ENCODE data around the gene GATM.
"Not testable (repeated sequence)": the region's sequence is repeated elsewhere in the genome, so short reads cannot be mapped to it uniquely, and the experiment has no call there.

Gene GATM

GRCh38 chr15:45387380-45388007, 9.2 kb upstream of the GATM start:
- no peak for DNase-seq (ENCODE audit: low spot score)

DNA sequence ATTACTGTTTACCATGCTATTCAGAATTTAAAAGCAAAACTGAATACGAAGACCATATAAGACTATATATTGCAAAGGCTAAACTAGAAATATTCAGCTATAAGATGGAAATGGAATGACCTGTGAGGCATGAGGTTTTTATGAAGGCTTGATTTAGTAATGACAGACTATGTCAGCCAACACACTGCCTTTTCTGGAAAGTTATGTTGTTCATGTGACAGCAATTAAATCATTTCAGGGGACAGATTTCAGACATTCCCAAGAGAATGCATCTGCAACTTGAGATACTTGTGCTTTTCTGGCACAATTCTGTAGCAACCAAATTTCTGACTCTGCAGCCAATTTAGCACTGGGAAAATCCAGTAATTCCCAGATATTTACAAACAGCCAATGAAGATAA, 8.6 kb upstream of the GATM start:
- DNase-seq (ENCODE audit: low spot score): no peak

GRCh38 chr15:45386420-45386819, 8.1 kb upstream of the GATM start:
- DNase-seq (ENCODE audit: low spot score): no peak

DNA sequence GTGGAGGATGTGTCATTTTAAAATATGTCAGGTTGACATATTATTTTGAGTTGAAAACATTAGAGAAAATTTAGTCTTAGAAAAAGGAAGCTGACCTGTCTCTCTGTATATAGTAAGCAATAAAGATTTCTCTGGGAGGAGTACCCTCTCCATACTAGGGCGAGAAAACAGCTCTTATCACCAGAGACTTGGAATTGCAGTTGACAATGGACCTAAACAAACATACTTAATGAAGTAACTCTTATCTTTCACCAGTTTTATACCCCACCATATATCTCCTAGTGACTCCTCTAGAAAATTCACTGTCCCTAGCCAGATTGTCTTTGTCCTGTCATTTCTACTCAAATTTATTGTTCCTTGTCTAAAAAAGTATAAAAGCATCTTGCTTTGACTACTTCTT, 7.2 kb upstream of the GATM start:
- DNase-seq (ENCODE audit: low spot score): no peak

GRCh38 chr15:45384700-45385099, 6.4 kb upstream of the GATM start:
- no peak for DNase-seq (ENCODE audit: low spot score)

- no peak for DNase-seq (ENCODE audit: low spot score)
These were observed 544 bp upstream of the GATM start for GRCh38 chr15:45378913-45379262.

GRCh38 chr15:45377609-45378148, 665 bp downstream of the GATM start:
- no peak for DNase-seq (ENCODE audit: low spot score)

DNA sequence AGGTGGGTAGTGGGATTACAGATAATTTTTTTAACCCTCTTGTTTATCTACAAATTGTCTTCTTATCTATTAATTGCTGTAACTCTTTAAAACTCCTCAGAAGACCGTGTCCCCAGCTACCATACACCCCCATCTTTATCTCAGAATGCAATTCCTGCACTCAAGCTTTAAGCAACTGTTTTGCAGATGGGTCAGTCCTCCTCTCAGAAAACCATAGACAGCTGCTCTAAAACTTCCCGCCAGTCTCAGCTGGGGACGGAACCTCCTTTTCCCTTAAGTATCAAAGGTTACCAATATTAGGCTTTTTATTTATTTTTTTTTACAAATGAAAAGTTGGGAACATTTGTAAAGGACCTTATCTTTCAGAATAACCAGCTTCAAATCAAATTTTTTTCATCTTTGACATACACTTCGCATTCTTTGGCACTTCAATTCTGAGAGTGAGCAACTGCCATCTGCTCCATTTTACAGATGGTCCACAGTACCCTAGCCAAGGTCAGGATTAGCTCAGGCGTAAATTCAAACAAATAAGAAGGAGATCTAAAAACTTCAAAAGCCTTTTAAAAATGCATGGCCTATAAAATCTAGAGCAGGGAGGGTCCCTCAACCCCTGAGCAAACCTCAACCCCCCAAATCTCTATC, 1.3 kb downstream of the GATM start:
- DNase-seq (ENCODE audit: low spot score): no peak

DNA sequence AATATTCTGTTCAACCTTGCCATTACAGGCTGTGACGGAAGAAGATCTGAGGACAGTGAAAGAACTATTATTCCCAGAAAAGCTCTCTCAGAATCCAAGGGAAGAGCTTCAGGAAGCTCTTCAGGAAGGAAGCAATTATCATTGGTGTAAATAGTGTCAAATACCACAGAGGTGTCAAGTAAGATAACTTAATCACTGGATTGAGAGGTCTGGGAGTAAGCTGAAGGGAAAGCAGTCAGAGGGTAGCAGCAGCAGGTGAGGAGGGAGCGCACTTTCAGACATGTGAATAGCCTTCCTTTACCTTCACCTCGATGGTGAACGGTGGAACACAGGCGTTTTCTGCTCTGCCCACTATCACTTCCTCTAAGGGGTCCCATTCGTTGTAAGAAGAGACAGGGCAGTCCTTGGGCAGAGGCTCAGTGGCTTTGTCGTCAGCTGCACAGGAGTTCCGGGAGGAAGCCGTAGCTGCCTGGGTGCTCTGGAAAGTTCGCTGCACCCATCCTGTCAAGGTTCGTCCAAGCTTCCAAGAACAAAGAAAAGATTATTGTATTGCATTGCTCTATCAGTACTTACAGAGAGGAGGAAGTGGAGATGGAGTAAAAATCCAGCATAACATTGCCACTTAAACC, 1.9 kb downstream of the GATM start:
- no peak for DNase-seq (ENCODE audit: low spot score)

DNA sequence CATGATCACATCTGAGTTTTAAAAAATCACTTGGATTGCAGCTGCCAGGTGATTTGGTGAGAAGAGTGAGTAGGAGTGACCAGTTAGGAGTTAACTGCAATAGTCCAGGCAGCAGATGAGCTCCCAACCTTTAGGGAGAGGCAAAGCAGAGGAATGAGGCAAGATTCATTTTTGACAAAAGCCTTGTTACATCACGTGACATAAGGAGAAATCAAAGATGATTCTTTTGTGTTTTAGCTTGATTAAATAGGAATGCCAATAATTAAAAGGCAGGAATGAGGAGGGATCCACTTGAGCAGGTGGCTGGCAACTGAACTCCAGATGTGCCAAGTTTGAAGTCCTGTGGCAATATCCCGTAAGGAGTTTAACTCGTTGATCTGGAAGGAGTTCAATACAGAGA, 2.5 kb downstream of the GATM start:
- no peak for DNase-seq (ENCODE audit: low spot score)

DNA sequence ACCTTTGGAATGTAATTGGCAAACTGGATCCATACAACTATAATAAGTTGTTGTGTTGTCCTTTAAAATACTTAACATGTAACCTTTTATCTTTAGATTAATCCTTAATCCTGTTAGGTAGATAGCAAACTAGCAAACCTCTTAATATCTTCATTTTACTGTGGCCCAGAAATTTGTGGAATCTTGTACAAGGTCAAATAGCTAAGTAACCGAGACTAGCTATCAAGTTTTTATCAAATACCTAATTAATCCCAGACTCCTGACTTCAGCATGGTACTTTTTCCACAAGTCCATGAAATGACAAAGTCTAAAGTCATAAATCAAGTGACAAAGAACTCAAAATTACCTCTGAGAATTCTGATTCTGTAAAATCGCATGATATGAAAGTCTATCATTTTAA, 4.4 kb downstream of the GATM start:
- DNase-seq (ENCODE audit: low spot score): no peak

DNA sequence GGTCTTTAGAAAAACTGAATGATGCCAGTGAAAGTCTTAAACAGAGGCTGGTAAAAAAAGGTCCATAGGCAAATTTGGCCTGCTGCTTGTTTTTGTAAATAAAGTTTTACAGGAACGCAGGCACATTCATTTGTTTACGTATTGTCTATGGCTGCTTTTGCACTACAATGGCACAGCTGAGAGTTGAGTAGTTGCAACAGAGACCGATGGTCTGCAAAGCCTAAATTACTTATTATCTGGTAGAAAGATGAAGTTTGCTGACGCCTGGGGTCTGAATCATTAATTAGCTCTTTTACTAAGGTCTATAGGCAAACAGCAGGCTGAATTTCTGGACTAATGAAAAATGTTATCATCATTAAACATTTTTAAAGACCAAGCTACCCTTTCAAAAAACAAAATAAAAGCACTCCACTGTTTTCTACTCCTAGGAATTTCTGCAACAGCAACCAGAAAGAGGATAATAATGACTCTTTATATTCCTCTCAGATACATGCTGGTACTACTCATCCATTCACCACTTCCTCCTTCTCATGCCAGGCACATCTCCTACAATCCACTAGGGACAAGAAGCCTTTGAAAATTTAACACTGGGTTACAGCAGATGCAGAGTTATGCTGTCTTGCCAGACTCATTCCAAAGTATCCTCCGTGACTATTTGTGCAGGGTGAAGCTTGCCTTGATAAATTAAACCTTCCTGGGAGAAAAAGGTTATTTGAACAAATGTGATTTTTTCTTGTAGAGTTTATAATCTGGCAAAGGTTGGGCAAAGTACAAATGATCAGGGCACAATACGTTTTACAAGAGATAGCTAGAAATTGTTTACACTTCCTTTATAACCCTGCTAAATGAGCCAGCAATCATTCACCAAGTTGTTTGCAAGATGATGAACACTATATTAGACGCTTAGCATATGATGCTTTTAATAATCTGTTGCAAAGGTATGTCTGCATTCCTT, 6.0 kb downstream of the GATM start:
- DNase-seq (ENCODE audit: low spot score): peak; percentile 10

DNA sequence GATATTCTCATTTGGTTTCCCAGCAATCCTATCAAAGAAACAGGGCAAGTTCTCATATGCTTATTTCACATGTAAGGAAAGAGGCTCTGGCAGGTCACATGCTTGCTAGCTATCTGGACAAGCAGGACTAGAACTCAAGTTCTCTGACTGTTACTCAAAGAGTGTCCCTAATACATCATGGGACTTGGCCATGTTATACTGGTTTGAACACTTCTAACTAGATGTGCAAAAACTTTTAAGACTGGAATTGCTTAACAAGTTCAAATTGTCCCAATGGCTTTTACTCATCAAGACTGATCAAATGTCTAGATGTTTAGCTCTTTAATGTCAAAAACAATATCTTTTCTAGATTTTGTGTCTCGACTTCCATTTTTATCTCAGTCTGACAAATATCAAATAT, 6.8 kb downstream of the GATM start:
- DNase-seq (ENCODE audit: low spot score): no peak

DNA sequence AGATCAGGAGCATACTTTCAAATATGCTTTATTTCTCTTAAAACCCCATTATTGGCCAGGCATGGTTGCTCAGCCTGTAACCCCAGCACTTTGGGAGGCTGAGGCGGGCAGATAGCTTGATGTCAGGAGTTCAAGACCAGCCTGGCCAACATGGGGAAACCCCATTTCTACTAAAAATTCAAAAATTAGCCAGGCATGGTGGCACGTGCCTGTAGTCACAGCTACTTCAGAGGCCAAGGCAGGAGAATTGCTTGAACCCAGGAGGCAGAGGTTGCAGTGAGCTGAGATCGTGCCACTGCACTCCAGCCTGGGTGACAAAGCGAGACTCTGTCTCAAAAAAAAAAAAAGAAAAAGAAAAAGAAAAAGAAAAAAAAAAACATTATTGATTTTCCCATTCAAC, 8.3 kb downstream of the GATM start:
- not testable (repeated sequence) for DNase-seq (ENCODE audit: low spot score)

GRCh38 chr15:45367222-45367621, 11.1 kb downstream of the GATM start:
- not testable (repeated sequence) for DNase-seq (ENCODE audit: low spot score)

GRCh38 chr15:45364271-45364670, 14.1 kb downstream of the GATM start:
- no peak for DNase-seq (ENCODE audit: low spot score)

DNA sequence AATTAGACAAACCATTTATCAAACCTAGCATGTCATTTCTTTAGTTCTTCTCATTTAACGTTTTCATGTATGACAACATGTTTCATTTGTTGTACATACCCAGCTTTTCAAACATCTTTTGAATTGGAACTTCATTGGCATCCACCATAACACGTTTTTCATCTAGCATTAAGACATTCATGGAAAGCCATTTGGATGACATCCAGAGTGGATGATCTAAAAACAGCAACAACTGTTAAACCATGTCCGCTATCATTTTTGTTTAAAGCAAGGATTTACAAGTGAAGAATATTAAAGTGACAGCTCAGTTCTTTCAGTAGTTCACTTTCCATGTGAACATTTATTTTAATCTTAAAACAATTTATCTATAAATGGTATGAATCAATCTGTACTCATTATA, 14.5 kb downstream of the GATM start:
- DNase-seq (ENCODE audit: low spot score): no peak

DNA sequence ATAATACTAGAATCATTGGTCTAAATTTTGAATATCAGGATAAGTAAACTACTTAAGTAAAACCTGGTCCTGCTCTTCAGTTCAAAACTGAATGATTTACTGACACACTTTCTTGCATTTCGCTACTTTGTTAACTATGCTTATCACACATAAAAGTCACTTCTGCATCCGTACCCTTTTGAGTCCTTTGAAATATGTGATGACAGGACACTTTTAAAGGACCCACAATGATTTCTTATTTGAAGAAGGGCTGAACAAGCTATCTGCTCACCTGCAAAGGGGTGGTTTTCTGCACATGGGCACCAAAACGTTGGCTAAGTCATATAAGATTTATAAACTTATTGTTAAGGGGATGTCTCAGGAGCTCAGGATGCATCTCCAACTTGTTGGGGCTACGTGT, 15.0 kb downstream of the GATM start:
- DNase-seq (ENCODE audit: low spot score): no peak

- DNase-seq (ENCODE audit: low spot score): no peak
These were observed 15.9 kb downstream of the GATM start for GRCh38 chr15:45362419-45362818.

GRCh38 chr15:45361878-45362277, 16.5 kb downstream of the GATM start:
- no peak for DNase-seq (ENCODE audit: low spot score)

- no peak for DNase-seq (ENCODE audit: low spot score)
These were observed 22.5 kb downstream of the GATM start for GRCh38 chr15:45355860-45356259.

GRCh38 chr15:45354711-45355110, 23.6 kb downstream of the GATM start:
- no peak for DNase-seq (ENCODE audit: low spot score)

All from SW480 (cell line).